ENCODE measurements around the gene IP6K2. TPM values are rescaled to one million over a fixed set of nuclear protein-coding genes. Genes with fewer than 3 reads are reported as not detected.
"Not testable (repeated sequence)": the region's sequence is repeated elsewhere in the genome, so short reads cannot be mapped to it uniquely, and the experiment has no call there.

The IP6K2 gene
- total and polyA plus RNA-seq, 2 of the 13 experiments (the other 11 are each of a cell fraction or from before 2014, with no cell fraction given), result 85.5 to 112 TPM

- not testable (repeated sequence) for TF ChIP-seq SOX13 (IDR thresholded peaks at IDR 0.05)
- TF ChIP-seq SOX13 (CRISPR knock-in tag; conservative IDR thresholded peaks at IDR 0.05 in 1 of 2, IDR thresholded peaks at IDR 0.05 in 1 of 2) (peak in 1 of 2 experiments; percentile 70; a peak in 2 of 4 replicates), BCL6 (CRISPR knock-in tag; IDR thresholded peaks at IDR 0.05) (peak; percentile 91), PAXIP1 (CRISPR knock-in tag; conservative IDR thresholded peaks at IDR 0.05) (peak; percentile 67), ZFX (CRISPR knock-in tag; IDR thresholded peaks at IDR 0.05; ENCODE audit: low read depth) (peak; percentile 25; the same call in 1 of the 2 replicates), FOXP4 (CRISPR knock-in tag; IDR thresholded peaks at IDR 0.05) (peak; percentile 29; the same call in 1 of the 2 replicates), ZNF362 (CRISPR knock-in tag; IDR thresholded peaks at IDR 0.05; ENCODE audit: borderline replicate concordance) (peak; percentile 90)
Observed at GRCh38 chr3:48735075-48735767, 18.2 kb upstream of the IP6K2 start (continued).

- H3K4me3 ChIP-seq (replicated peaks in 1 of 3; ENCODE audit: insufficient read depth in 1 of 3, low read depth in 2 of 3, low read length in 3 of 3); H3K9me3 ChIP-seq (ENCODE audit: low read length); H3K79me2 ChIP-seq (ENCODE audit: insufficient read depth, low read length); CTCF ChIA-PET (ENCODE audit: low intra/inter-chr PET ratio, low total read pairs); H3K27me3 ChIP-seq (ENCODE audit: control insufficient read depth in 1 of 2, insufficient read depth in 2 of 2, low read length in 2 of 2); in situ Hi-C loops (cut with HindIII; ENCODE audit: extremely low pct_ligation_motif_present, low pct_unique_long_range_greater_than_20kb); H2AFZ ChIP-seq (ENCODE audit: low read length); intact Hi-C loops (cut with micrococcal nuclease; ENCODE audit: unreplicated experiment); BruUV-seq (replicated peaks); POLR2A ChIA-PET; H3K9ac ChIP-seq (ENCODE audit: insufficient read depth, low read depth, low read length); H3K4me2 ChIP-seq (ENCODE audit: low read depth, low read length); H4K20me1 ChIP-seq (ENCODE audit: insufficient read depth, low read length); FAIRE-seq; H3K36me3 ChIP-seq (replicated peaks in 1 of 2; ENCODE audit: control insufficient read depth in 1 of 2, insufficient read depth in 2 of 2, low read length in 2 of 2); ATAC-seq; DNase-seq (ENCODE audit: low spot score); H3K27ac ChIP-seq (ENCODE audit: extremely low read length, insufficient read depth, low read length): not testable (repeated sequence)
- peaks cover 39% of the 10 kb centered on the region for H3K4me1 ChIP-seq (ENCODE audit: insufficient read depth, low read length)
- WGBS (ENCODE audit: low lambda C conversion rate), result 37% methylated on average over 12 of the region's 25 CpGs
Observed at GRCh38 chr3:48734541-48734940, 17.5 kb upstream of the IP6K2 start.

- CTCF ChIA-PET (ENCODE audit: low intra/inter-chr PET ratio, low total read pairs); BruUV-seq (replicated peaks); ATAC-seq; H2AFZ ChIP-seq (ENCODE audit: low read length); FAIRE-seq; DNase-seq (ENCODE audit: low spot score); H3K36me3 ChIP-seq (replicated peaks in 1 of 2; ENCODE audit: control insufficient read depth in 1 of 2, insufficient read depth in 2 of 2, low read length in 2 of 2); H3K79me2 ChIP-seq (ENCODE audit: insufficient read depth, low read length); intact Hi-C loops (cut with micrococcal nuclease; ENCODE audit: unreplicated experiment); in situ Hi-C loops (cut with HindIII; ENCODE audit: extremely low pct_ligation_motif_present, low pct_unique_long_range_greater_than_20kb); H3K27me3 ChIP-seq (ENCODE audit: control insufficient read depth in 1 of 2, insufficient read depth in 2 of 2, low read length in 2 of 2); H3K9ac ChIP-seq (ENCODE audit: insufficient read depth, low read depth, low read length); H3K4me2 ChIP-seq (ENCODE audit: low read depth, low read length); H3K4me3 ChIP-seq (replicated peaks in 1 of 3; ENCODE audit: insufficient read depth in 1 of 3, low read depth in 2 of 3, low read length in 3 of 3); POLR2A ChIA-PET; H3K9me3 ChIP-seq (ENCODE audit: low read length); H3K27ac ChIP-seq (ENCODE audit: extremely low read length, insufficient read depth, low read length); H4K20me1 ChIP-seq (ENCODE audit: insufficient read depth, low read length): not testable (repeated sequence)
- H3K4me1 ChIP-seq (ENCODE audit: insufficient read depth, low read length), result peaks cover 33% of the 10 kb centered on the region
- WGBS (ENCODE audit: low lambda C conversion rate), result 84% methylated on average over 10 of the region's 53 CpGs
Observed at GRCh38 chr3:48733752-48734518, 16.9 kb upstream of the IP6K2 start.

All from HepG2 (cell line).